HG03469 (cell line): Measurements from ENCODE around the gene IGFBP5.

Experiments used
- ATAC-seq: cut with Tn5 transposase; IDR thresholded peaks from one replicate; pipeline ENCODE4 v1.9.1; 2021; ENCODE audit warnings: mild to moderate bottlenecking, moderate library complexity, moderate number of reproducible peaks; ENCODE audit not compliant: unreplicated experiment

Gene IGFBP5

GRCh38 chr2:216690456-216690852, 4.9 kb downstream of the IGFBP5 start:
- no peak for ATAC-seq

- ATAC-seq = no peak
These were observed 6.0 kb downstream of the IGFBP5 start for GRCh38 chr2:216689397-216689796.

DNA sequence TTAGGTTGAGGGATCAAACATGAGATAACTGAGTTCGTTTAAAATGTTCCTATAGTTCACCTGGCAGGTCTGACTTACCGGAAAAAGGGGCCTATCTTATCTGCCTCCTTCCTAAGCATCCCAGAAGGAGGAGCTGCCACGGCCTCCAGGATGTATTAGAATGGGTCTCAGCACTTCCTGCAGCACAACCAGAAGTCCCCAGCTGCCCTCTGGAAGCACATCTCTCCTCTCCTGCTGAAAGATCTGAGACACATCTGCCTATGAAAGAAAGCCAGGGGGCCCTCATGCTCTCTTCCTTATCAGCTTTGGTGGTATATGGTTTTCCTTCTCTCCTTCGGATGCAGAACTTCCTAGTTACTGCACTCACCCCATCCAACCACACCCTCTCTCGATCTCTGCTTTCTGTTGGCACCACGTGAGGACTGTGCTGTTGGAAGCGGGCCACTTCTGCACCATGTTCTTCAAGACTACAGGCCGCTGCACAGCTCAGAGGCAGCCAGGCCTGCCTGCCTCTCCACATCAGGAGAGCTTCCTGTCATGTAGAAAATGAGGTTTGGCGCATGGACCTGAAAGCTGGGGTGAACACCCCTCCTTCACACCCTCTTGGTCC, 6.5 kb downstream of the IGFBP5 start:
- no peak for ATAC-seq

GRCh38 chr2:216687646-216688045, 7.7 kb downstream of the IGFBP5 start:
- ATAC-seq = no peak

DNA sequence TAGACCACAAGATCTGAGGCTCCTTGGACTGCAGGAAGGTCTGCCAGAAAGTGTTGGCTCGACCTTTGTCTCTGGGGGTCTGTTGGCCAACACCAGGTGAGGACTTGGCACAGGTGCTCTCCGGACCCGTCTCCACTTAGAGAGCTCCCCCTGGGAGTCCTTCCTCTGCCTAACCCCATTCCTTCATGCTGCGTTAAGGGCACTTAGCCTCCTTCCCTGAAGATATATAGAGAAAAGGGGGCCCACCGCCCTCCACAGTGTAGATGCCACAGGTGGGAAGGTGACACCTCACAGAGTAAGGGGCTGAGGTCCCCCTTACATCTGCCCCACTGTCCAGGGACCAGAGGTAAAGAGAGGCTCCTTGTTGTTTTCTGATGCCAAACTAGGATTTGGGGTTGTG, 8.2 kb downstream of the IGFBP5 start:
- ATAC-seq = no peak

DNA sequence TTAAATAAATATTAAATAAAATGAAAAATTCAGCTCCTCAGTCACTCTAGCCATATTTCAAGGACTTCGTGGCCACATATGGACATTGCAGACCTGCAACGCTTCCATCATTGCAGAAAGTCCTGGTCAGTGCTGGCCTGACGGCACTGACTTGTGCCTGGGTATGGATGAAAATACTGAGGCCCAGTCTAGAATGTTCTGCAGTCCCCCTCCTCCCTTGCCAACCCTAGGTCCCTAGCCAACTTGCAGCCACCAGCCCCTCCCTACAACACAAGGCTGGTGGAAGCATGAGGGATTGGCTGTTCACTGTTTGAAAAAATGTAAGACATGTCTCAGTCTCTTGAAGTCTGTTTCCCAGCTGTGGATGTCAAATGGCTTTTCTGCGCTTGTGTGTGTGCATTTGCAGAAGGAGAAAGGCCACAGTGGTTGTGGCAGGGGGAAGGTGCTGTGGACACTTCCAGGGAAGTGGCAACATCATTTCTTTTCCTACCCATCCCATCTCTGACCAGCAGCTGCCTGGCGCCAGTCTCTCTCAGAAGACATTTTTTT, 9.9 kb downstream of the IGFBP5 start:
- no peak for ATAC-seq

DNA sequence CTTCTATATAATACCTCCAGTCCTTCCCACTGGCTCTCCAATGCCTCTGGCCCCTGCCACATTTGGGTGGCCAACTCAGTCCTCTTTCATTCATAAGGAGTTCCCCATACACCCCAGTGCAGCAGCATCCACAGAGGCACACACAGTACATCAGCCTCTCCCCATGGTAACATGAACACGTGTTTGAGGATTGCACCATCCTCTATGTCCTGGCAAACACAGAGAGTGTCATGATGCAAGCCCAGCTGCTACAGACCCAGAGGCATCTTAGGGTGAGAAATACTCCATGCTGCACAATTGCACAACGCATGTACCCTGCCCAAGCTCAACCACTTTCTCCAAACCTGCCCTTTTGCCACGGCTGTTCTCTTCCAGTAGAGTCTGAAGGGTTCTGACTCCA, 11.5 kb downstream of the IGFBP5 start:
- ATAC-seq = no peak

DNA sequence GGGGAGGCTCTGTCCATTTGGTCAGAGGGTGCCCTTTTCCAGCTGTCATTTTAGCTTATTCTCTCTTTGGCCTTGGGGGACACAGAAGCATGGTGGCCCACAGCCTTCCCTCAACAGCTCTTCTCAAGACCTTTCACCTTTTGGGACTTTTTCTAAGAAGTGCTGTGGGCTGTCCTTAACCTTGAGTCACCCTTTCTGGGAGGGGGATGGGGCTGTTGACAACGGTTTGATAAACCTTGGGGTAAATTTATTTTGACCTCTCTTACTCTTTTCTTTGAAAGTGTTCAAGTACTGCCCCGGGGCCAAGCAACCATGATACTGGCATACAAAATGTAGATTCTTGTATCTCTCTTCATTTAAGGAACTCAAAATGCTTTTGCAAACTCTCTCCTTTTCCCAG, 13.7 kb downstream of the IGFBP5 start:
- no peak for ATAC-seq

GRCh38 chr2:216680951-216681629, 14.3 kb downstream of the IGFBP5 start:
- ATAC-seq = no peak

DNA sequence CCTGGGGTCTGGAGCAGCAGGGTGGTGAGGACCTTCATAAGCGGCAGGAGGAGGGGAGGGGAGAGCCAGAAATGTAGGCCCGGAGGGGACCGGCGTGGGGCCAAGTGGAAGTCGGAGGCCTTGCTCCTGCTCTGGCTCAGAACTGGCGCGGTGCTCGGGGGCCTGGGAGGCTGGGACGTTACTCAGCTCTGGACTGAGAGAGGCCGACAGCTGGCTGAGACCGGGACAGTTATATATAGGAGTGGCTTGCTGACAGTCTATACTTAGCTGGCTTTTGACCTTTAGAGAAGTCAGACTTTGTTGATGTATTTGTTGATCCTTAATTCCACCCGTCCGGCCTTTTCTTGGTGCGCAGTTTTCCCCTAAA, 15.7 kb downstream of the IGFBP5 start:
- ATAC-seq = no peak

DNA sequence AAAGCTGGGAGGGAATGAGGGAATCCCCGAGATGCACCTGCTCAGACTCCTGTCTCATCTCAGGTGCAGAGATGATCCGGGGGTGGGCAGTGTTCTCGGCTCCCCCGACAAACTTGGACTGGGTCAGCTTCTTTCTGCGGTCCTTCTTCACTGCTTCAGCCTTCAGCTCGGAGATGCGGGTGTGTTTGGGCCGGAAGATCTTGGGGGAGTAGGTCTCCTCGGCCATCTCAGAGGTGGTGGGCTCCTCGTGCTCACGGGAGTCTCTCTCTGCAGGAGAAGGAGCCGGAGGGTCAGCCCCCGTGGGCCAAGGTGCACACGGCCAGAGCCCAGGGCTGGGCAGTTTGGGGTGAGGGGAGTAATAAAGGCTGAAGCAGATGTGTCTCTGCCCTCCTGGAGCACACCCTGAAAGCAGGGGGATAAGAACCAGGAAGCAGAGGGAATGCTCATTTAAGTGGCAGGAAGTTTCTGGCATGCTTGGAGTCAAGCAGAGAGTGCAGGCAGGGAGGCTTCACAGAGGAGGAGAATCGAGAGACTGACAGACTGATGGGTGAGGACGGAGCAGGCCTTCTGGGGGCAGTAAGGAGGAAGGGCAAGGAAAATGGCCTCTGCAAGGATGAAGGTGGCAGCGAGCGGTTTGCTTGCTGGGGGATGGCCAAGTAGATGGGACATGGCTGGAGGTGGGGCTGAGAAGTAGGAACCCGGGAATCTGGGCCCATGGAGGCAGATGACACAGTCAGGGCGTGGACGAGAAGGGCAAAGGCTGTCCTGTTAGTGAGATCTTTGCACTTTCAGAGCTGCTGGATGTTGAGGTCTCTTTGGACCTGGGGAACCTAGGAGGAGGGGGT, 16.3 kb downstream of the IGFBP5 start:
- ATAC-seq = no peak

DNA sequence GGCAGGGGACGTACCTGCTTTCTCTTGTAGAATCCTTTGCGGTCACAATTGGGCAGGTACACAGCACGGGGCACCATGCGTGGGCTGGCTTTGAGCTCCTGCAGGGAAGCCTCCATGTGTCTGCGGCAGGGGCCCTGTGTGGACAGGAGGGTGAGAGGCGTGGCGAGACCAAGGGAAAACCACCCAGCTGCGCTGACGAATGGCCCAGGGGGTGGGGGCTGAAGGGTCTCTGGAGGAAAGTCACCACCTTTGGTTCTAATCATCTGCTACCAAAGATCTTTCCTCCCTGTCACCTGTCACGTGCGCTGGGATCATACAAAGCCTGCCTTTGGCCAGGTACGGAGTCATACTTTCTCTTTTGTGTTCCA, 17.3 kb downstream of the IGFBP5 start:
- no peak for ATAC-seq

- ATAC-seq = no peak
These were observed 17.8 kb downstream of the IGFBP5 start for GRCh38 chr2:216677439-216678097.

DNA sequence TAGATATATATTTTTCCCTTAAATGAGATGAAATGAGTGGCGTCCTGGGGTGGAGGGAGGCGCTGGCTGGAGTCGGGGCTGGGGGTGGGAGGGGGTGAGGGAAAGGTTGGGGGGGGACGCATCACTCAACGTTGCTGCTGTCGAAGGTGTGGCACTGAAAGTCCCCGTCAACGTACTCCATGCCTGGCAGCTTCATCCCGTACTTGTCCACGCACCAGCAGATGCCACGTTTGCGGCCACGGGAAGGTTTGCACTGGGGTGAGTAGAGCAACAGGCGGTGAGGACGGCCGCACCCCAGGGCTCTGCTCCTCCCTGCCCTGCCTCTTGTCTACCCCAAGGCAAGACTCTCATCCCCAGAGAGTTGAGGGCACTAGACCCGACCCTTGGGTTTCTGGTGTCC, 18.7 kb downstream of the IGFBP5 start:
- no peak for ATAC-seq

- ATAC-seq = no peak
These were observed 21.0 kb downstream of the IGFBP5 start for GRCh38 chr2:216674376-216674775.

DNA sequence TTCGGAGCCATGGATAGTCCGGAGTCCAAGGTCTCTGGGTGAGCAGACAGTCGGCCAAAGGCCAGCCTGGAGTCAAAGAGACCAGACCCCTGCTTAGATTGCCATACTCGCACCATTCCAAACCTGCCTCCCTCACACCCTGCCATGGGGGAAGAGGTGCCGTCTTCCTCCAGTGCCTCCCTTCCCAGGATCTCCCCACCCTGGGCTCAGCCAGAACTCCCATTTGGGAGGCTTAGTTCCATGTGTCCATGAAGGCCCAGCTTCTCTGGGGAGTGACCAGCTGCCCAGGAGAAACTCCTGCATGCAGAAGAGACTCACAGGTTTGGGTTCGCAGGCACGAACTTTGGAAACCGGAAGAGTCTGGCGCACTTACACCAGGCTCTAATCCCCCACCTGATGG, 21.7 kb downstream of the IGFBP5 start:
- ATAC-seq = no peak

GRCh38 chr2:216673021-216673420, 22.3 kb downstream of the IGFBP5 start:
- ATAC-seq = no peak

DNA sequence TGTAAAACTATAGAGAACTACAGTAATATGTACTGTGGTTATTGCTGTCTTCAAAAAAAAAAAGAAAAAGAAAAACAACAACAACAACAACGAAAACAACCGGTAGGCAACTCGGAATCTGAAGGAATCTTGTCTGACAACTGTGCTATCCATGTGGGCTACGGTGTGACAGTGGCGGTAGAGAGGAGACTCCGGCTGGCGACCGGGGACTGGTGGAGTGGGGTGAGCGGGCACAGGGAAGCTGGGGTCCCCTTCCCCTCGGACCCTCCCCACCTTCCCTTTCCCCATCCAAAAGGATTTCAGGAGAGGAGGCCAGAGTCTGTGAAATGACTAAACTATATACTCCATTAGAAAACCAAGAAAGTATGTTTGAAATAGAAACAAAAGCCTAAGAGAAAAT, 22.9 kb downstream of the IGFBP5 start:
- no peak for ATAC-seq

- ATAC-seq = no peak
These were observed 23.5 kb downstream of the IGFBP5 start for GRCh38 chr2:216671791-216672343.

DNA sequence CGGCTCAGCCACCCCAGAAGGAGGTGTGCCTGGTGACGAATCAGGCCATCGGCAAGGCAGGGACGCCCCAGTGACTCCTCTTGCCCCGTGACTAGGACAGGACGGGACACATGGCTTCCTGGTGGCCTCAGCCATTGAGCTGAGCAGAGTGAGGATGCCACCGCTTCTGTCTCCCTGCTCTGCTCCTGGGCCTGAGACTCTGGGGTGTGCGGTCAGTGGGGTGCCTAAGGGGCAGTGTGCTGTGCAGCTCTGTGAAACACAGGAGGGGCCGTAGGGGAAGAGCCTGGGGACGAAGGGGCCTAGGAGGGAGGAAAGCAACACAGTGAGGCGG, 24.3 kb downstream of the IGFBP5 start:
- no peak for ATAC-seq
